Measurements from ENCODE around the gene TNFRSF13B.
"Not testable (repeated sequence)": the region's sequence is repeated elsewhere in the genome, so short reads cannot be mapped to it uniquely, and the experiment has no call there.

The TNFRSF13B gene

DNA sequence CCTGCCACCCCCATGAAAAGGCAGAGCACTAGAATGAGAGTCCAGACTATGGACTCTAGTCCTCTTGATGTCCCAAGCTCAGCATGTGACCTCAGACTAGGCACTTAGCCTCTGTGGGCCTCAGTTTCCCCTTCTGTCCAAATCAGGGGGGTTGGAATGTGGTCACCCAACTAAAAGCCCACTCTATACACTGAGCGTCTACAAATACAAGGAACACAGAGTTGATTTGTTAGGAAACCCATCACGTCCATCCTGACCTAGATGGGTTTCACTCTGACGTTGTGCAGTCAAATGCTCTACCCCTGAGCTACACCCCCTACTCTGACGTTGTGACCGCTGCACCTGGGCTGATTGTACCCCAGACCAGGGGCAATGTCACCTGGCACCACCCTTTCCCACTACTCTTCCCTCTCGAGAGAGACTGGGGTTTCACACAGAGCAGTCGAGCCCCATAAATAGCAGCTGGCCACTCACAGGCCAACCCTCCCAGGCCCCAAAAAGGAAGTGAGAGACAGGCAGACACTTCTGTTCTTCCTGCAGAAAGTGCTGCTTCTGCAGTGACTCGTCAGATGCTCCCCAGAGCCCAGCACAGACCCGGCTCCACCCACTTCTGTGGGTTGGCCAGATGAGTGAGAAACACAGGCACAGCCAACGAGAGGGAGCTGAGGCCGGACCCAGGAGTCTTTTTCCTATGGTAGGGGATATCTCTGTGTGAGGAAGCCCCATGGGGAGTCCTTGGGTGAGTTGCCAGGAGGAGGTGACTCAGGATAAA lies 16.1 kb upstream of the TNFRSF13B start:
- DNase-seq = peak in 46 of 56 donors; percentile 7 to 80 (median 42)

GRCh38 chr17:16987066-16987829 lies 15.3 kb upstream of the TNFRSF13B start:
- DNase-seq = no peak

GRCh38 chr17:16986391-16986790 lies 14.5 kb upstream of the TNFRSF13B start:
- DNase-seq = no peak

GRCh38 chr17:16981928-16982327 lies 10.0 kb upstream of the TNFRSF13B start:
- DNase-seq = no peak

DNA sequence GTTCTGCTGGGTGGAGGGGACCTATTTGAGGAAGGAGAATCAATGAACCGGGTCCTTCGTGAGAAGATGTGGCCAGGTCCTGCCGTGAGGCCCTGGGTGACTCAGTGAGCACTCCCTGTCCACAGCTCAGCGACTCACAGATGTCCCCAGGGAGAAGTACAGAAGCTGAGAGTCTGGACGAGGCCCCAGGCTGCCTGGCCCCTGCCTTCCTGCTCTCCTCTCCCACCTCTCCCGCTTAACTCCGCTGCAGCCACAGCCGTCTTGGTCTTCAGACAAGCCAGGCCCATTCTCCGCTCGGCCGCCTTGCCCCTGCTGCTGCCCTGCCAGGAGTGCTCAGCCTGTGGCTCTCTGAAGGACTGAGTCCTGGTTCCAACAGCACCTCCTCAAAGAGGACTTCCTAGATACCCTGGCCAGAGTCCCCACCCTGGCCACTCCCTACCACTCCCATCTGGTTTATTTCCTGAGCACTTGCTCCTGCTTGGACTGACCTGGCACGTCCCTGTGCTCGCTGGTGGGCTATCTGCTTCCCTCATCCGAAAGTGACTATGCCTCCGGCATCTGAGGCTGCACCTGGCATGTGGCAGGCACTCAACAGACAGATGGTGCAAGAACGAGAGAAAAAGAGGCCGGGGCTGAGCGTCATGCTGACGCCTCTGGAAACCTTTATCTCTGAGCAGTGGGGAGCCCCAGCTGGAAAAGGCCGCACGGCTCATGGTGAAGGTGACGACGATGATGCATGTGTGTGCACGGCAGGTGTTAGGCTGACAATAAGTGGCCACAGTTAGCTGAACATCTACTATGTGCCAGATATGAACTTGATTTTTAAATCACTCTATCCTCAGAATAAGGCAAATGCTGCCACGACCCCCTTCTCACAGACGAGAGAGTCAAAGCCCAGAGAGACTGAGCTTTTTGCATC lies 9.2 kb upstream of the TNFRSF13B start:
- no peak for DNase-seq

- DNase-seq = no peak
Observed at GRCh38 chr17:16980061-16980460, 8.1 kb upstream of the TNFRSF13B start.

DNA sequence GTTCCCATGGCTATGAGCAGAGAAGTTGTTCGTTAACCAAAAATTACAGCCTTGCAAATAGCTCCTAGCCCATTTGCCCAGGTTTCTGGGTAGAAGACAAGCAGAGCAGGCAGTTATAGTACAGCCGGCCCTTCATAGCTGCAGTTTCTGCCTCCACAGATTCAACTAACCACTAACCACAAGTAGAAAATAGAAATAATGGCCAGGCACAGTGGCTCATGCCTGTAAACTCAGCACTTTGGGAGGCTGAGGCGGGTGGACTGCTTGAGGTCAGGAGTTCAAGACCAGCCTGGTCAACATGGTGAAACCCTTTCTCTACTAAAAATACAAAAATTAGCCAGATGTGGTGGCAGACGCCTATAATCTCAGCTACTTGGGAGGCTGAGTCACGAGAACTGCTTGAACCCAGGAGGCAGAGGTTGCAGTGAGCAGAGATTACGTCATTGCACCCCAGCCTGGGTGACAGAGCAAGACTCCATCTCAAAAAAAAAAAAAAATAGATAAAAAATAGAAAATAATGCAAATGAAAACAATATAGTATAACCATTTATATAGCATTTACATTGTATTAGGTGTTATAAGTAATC lies 7.4 kb upstream of the TNFRSF13B start:
- not testable (repeated sequence) for DNase-seq

GRCh38 chr17:16977932-16978331 lies 6.0 kb upstream of the TNFRSF13B start:
- DNase-seq = no peak

DNA sequence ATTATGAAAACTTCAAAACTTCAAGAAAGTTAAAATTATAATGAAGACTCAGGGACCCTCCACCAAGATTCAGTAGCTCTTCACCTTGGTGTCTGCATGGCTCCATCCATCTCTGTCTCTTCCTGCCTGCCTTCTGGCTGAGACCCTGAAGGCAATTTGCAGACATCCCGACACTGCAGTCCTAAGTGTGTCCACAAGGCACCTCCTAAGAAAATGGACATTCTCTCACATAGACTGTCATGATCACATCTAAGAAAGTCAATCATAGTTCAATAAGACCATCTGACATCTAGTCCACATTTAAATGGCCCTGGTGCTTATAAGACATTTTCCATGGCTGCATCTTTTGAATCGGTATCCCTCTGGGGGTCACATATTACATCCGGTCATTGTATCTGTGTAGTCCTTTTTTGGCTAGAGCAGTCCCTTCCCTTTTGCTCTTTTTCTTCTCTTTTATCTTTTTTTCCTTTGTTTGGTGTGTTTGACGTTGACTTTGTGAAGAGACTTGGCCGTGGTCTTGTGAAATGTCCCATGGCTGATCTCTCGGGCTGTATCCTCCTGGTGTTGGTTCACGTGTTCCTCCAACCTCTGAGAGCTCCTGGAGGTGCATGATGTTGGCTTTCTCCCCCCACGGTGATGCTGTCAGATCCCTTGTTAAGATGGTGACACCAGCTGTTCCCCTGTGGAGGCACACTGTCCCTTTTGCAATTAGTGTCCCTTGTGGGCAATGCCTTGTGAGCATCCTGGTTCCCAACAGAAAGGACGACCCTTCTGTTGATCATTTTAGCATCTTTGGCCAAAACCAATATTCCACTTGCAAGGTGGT lies 5.0 kb upstream of the TNFRSF13B start:
- DNase-seq = no peak

GRCh38 chr17:16975744-16976625 lies 4.1 kb upstream of the TNFRSF13B start:
- DNase-seq = no peak

DNA sequence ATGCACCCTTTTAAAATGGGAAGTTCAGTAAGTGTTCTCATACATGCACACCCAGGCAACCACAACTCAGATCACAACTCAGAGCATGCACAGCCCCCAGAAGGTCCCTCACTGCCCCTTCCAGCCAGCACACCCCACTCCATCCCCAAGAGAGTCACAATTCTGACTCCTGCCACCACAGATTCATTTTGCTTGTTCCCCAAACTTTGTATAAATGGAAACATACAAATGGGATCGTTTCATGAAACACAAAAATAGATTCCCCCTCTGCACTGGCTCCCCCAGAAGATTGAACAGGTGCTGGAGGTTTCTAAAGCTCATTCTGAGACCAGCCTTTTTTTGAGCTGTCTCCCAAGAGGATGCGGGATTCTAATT lies 3.3 kb upstream of the TNFRSF13B start:
- DNase-seq = no peak

GRCh38 chr17:16974569-16975276 lies 2.8 kb upstream of the TNFRSF13B start:
- no peak for DNase-seq

- DNase-seq = no peak
Observed at GRCh38 chr17:16973760-16974540, 2.0 kb upstream of the TNFRSF13B start.

DNA sequence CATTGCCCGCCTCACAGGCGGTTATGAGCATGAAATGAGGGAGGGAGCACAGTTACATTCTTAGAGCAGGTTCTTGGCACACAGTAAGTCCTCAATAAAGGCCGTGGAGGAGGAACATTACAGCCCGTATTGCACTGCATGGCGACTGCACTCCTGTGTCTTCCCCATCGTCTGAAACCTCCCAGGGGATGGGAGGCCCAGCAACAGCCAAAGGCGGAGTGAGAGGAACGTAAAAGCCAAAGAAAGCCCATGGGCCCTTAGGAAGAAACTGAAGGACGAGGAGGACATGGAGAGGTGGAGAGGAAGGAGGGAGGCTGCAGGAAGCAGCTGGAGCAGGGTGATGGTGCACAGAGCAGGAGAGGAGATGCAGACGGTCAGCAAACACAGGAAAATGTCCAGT lies 1.1 kb upstream of the TNFRSF13B start:
- not testable (repeated sequence) for DNase-seq

GRCh38 chr17:16972346-16972745 lies 428 bp upstream of the TNFRSF13B start:
- no peak for DNase-seq

DNA sequence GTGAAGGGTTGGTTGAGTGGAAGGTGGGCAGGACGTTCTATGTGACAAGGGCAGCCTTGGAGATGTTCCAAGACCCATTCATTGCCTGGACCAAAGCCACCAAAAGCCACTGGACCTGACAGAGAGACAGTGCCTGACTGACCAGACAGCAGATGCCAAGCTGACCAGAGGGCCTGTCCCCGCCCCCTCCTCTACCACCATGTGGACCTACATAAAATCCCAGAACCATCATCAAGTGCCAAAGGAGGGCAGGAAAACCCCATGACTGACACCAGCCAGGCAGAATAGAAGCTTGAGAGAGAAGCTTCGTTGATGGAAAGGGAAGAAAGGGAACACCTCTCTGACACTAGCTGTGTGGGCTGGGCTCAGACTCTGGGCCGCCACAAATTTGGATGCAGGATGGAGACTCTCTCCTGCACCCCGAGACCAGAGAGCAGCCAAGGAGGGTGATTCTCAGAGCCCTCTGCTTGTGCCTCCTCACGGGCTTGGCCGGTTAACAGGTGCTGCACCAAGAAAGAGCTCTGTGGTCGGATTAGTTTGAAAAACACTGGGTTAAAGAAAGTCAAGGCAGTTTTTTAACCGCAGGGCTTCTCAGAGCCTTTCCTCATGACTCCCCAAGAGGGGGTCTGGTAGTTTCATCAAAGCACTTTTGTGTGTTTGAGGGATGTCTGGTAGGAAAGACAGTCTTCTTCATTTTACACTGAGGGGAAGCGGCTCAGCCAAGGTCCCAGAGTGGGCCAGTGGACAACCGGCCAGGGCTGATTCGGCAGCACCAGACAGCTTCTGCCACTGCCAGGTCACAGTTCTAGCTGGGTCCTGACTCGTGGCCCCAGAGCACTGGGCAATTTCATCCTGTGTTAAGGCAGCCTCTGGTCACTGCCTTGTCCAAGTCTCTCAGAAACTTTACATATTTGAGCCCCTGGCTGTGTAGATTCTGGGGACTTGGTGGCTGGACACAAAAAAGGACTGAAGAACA lies 1.7 kb downstream of the TNFRSF13B start:
- no peak for DNase-seq

DNA sequence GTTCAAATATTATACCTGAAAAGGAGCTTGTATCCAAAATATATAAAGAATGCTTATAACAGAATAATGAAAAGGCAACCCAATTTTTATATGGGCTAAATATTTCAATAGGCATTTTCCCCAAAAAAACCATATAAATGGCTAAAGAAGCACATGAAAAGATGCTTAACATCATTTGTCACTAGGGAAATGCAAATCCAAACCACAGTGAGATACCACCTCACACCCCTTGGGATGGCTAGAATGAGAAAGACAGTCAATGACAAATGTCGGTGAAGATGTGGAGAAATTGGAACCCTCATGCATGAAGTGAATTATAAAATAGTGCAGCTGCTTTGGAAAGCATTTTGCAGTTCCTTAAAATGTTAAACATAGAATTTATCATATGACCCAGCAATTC lies 3.1 kb downstream of the TNFRSF13B start:
- DNase-seq = no peak
